Vagina (tissue), 2 donors: ENCODE results near the gene SEZ6L.

Experiments
- POLR2A ChIP-seq, 2 donors: fragments of 450-650 bp; IDR thresholded peaks; one replicate each; pipeline ENCODE4 v1.6.1; 2017; ENCODE audit warnings: antibody characterized with exemption in 2 of 2, mild to moderate bottlenecking in 2 of 2, moderate library complexity in 2 of 2
- POLR2AphosphoS5 ChIP-seq, 2 donors: sonication (generic); formaldehyde crosslinking; IDR thresholded peaks; one replicate each; pipeline ENCODE4 v1.9.0; 2017; ENCODE audit warnings: antibody characterized with exemption in 2 of 2, mild to moderate bottlenecking in 2 of 2, low read depth in 1 of 2; ENCODE audit not compliant: insufficient read depth in 1 of 2
- TF ChIP-seq, protein P1 (sequence below), 3 experiments: fragments of 450-650 bp in 2 of 3; fragments of 200-600 bp in 1 of 3; sonication (generic) in 1 of 3; IDR thresholded peaks; one replicate each; pipeline ENCODE4 v1.5.1; 2017 to 2019; ENCODE audit warnings: antibody characterized with exemption in 3 of 3, mild to moderate bottlenecking in 2 of 3, moderate library complexity in 2 of 3

DNA sequence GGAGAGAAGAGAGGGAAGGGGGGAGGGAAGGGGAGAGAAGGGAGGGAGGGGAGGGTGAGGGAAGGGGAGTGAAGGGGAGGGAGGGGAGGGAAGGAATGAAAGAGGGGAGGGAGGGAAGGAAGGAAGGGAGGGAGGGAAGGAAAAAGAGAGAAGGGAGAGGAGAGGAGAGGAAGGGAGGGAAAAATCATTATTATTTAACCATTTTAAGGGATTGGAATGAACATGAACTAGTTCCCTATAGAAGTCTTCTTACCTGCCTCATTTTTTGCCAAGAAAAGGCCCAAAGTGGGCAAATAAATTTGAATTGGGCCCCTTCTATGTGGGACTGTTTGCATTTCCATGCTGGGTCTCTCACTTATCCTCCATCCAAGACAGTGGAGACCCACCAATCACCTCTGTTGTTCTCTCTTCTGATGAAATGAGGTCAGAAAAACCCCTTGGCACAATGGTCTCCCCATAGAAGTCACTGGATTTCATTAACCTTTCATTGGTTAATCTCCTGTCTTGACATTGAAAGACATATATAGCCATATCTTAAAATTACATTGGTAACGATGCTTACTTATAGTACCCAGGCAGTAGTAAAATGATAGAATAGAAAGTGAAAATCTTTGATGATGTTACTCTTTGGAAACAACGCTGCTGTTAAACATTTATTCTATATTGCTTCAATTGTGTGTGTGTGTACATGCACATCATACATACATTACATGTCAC is 179.7 kb downstream of the SEZ6L start:
- TF ChIP-seq, protein P1, sequence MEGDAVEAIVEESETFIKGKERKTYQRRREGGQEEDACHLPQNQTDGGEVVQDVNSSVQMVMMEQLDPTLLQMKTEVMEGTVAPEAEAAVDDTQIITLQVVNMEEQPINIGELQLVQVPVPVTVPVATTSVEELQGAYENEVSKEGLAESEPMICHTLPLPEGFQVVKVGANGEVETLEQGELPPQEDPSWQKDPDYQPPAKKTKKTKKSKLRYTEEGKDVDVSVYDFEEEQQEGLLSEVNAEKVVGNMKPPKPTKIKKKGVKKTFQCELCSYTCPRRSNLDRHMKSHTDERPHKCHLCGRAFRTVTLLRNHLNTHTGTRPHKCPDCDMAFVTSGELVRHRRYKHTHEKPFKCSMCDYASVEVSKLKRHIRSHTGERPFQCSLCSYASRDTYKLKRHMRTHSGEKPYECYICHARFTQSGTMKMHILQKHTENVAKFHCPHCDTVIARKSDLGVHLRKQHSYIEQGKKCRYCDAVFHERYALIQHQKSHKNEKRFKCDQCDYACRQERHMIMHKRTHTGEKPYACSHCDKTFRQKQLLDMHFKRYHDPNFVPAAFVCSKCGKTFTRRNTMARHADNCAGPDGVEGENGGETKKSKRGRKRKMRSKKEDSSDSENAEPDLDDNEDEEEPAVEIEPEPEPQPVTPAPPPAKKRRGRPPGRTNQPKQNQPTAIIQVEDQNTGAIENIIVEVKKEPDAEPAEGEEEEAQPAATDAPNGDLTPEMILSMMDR (IDR thresholded peaks at IDR 0.05): no peak
- TF ChIP-seq POLR2A (IDR thresholded peaks at IDR 0.05): no peak
- TF ChIP-seq POLR2AphosphoS5 (IDR thresholded peaks at IDR 0.05; ENCODE audit: insufficient read depth in 1 of 2, low read depth in 1 of 2): no peak
